Measurements from ENCODE around the gene ZNF836.

- TF ChIP-seq CTCF (IDR thresholded peaks at IDR 0.05), result no peak
- TF ChIP-seq POLR2A (IDR thresholded peaks at IDR 0.05), result no peak
Observed at GRCh38 chr19:52148256-52148655, 23.2 kb downstream of the ZNF836 start.

Measured in right lobe of liver (tissue), 4 donors.